Daoy (cell line): ENCODE measurements around the gene THAP4. TPM values are rescaled to one million over a fixed set of nuclear protein-coding genes. Genes with fewer than 3 reads are reported as not detected.

ENCODE experiments used
- DNase-seq: peaks from one replicate; pipeline ENCODE4 v3.0.0-alpha.2; 2015; ENCODE audit warnings: low read depth
- total RNA-seq: library from RNA; depleted of rRNA; stranded (reverse); fragments of >200 nt; shearing (Covaris generic); gene quantifications from 2 replicates; pipeline ENCODE4 v1.2.3, GENCODE V29; 2014

THAP4 gene
- total RNA-seq, 1 experiment from 2014 or later, result 45.7 TPM

DNA sequence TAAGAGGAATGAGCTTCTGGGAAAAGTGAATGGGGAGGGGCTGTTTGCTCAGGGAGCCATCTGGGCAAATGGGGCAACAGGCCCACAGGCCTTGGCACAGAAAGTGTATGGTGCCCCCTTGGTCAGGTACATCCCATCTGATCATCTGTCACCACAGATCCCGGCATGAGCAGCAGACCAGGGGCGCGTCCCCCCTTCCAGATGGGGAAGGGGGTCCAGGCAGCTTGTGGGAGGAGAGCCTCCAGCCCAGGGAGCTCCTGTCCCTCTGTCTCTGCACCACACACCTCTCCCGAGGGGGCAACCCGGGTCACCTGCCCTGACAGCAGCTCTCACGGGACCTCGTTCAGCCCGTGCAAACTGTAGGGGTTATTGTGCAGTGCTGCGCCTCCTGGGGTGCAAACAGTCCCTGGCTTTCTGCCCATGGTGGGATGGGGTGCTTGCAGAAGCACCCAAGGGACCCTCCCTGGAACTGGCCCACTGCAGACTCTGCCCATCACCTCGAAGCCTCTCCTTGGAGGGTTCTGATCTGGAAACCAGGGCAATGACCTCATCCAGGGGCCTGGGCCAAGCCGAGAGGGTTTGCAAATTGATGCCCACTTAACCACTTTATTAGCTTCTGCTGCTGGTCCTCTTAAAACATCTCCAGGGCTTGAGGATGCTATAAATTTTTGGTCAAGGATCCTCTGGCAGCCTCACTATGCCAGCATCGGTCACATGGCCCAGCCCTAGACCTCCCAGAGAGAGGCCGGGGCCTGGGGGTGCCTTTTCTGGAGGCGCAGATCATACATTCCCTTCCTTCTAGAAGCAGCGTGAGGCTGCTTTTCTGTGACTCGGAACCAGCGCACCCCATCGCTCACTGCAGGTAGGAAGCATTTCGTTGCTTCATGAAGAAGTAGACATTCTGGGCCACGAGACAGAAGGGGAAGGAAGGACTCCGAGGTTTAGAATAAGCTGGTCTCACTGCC is 86.1 kb downstream of the THAP4 start:
- DNase-seq, result no peak

DNA sequence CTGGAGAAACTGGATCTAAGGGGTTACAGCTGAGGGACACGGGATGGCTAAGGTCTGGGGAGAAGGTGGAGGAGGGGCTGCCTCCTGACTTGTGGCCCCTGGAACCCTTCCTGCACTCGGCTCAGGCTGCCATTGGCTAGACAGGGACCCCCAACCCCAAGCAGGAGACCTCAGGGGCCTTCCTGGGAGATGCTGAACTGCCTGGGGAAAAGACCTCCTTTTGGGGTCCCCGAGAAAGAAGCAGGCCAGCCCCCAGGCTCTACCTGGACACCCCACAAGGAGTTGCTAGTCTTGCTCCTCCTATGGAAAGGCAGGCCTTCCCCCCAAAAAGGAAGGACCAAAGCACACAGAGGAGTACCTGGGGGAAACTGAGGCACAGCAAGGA is 88.5 kb downstream of the THAP4 start:
- no peak for DNase-seq

DNA sequence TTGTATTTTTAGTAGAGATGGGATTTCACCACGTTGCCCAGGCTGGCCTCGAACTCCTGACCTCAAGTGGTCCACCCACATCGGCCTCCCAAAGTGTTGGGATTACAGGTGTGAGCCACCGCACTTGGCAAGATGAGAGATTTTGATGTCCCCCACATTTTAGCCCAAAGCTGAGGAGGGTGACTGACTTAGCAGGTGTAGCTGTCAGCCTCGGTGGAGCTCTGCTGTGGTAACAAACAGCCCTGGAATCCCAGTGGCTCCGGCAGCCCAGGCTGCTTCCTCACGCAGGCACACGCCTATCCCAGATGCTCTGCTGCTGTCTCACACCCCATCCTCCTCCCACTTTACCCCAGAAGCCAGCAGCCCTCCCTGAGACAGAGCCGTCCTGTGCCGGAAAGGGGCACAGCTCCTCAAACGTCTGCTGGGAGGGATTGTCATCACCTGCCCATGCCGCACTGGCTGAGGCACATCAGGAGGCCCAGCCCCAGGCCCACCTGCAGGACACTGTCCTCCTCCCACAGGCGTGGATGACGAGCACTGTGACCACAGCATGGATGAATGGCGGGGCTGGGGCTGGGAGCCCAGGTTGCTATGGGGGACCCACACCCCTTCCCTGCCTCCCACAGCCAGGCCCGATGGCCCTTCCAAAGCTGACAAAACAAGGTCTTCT is 89.0 kb downstream of the THAP4 start:
- no peak for DNase-seq

DNA sequence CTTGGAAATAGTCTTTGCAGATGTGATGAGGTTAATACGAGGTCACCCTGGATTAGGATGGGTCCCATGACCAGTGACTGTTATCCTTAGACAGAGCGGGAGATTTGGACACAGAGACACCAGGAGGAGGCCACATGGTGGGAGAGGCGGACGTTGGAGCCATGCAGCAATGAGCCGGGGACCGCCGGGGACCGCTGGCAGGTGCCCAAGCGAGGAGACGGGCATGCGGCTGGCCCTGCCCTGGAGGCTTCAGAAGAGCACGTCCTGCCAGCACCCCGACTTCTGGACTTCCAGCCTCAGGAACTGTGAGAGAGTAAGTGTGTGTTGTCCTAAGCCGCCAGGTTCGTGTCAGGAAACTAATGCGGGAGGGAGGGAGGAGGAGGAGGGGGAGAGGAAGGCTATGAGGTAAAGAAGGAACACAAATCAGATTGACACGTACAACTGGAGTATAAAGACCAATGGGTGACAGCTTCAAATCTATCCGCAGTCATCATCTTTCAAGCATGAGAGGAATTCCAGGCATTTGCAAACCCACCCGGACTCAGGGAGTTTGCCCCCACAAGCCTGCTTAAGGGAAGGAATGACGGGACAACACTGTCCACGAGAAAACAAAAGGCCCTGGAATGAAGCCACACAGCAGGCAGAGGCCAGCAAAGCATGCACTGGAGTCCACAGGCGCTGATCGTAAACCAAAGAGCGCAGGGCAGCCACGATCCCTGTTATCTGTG is 90.0 kb downstream of the THAP4 start:
- DNase-seq, result peak; percentile 88

DNA sequence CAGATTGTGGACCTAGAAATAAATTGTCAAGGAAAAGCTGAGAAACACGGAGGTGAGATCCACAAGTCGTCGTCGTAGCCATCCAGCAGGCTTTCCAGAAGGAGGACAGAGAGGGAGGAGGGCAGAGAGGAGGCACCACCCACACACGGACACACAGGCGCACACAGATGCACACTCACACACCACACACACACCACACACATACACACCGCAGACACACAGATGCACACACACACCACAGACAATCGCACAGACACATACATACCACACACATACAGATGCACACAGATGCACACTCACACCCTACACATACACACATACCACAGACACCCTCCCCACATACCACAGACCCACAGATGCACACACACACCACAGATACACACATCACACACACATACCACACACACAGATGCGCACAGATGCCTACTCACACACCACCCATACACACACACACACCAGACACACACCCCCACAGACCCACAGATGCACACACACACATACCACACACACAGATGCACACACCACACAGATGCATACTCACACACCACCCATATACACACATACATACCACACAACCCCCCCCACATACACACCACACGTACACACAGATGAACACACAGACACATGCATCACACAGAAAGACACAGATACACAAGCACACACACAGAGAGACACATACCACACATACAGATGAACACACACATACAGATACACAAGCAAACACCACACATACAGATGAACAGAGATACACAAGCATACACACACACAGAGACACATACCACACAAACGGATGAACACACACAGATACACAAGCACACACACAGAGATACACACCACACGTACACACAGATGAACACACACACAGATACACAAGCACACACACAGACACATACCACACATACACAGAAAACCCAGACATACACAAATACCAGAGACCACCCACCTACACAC is 91.2 kb downstream of the THAP4 start:
- no peak for DNase-seq

DNA sequence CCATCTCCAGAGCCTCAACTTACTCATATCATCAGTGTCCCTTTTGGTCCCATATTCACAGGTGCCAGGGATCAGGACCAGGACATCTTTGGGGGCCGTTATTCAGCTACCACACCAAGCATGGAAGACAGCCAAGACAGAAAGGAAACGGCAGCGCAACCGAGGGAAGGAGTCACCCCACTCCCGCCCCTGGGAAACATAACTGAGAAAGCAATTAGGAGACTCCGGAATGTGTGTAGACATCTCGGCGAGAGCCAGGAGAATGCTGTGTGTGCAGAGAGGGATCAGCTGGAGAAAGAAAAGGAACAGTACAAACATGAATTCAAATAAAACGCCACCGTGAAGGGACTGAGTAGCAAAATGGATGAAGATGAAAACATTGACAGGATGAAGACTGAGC is 91.9 kb downstream of the THAP4 start:
- DNase-seq, result peak; percentile 87

DNA sequence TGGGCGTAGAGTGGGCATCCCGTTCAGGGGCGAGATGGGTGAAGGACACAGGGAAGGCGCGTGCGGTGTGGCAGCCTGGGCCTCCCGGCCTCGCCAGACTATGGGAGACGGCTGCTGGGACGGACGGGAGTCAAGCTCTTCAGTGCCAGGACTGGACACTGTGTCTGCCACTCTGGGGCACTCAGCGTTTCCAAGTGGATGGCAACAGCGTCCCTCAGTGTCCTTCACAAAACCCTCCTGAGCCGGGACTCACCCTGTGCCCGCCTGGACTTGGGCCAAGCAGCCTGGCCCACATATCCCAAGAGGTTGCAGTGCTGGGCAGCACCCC is 94.7 kb downstream of the THAP4 start:
- DNase-seq, result no peak

DNA sequence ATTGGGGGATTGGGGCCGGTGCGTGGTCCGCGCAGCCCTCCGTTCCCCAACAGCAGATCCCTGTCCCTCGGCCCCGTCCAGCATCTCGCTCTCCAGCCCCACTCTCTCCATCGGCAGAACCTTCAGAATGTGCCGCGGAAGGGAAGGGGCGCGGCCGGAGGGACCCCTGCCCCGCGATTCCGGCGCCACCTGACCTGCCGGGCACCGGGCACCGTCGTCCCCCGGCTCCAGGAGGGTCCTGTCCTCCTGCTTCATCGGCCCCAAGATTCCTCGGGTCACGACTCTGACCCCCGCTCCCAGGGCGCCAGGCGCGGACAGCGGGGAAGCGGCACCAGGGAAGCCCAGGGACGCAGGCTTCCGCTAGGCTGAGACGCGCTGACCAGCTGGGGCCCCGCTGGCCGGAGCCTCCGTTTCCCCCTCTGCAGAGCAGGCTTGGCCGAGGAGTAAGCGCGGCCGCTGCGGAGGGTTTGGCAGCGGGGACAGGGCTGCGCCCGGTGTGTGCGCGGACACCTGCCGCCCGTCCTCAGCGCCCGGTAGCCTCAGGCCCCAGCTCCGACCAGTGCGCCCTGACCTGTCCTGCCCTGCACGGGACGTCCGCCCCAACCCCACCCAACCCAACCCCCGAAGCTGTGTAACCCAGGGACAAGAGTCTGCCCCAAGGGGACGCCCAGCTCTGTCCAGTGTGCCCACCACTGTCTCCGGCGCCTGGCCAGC is 95.2 kb downstream of the THAP4 start:
- no peak for DNase-seq

DNA sequence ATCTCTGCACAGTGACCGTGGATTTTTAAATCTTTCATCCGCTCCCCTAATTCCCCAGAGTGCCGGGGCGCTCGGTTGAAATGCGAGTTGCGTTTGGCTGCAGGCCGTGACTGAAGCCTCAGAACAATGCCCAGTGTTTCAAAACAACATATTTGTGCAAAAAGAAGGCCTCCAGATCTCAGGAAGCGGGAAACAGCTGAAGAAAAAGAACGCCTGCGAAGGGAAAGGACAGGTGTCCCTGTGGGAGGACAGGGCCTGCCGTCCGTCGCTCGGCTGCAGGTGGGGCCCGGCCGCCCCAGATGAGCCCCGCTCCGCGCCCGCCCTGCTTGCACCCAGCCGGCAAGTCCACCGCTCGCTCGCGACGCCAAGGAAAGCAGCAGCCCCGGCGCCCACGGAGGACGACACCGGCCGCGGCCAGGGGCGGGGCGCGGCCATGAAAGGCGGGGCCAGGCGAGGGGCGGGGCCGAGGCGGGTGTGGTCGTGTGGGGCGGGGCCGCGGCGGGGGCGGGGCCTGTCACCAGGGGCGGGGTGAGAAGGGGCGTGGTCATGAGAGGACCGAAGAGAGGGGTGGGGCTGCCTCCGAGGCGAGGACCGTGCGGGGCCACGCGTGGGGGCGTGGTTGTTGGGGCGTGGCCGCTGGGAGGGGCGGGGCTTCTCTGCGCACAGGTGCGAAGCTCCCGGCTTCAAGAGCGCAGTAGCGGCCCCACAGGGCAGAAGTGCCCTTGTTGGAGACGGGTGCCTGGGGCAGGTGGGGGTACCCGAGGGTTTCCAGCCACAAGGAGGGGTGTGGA is 96.0 kb downstream of the THAP4 start:
- peak; percentile 56 for DNase-seq

DNA sequence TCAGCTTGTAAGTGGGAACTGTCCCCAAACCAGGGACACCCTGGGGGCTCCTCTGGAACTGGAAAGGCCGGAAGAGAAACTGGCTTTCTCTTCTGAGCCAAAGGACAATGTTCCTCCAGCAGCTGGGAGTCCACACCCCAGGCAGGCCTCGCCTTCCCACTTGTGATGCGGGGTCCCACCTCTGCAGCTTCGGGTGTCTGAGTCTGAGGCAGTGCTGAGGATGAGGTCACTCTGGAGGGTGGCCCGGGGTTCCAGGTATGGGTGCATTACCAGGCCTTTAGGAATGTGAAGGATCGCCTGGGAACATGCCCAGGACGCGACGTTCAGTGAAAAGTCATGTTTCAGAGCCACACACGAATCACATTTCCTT is 96.6 kb downstream of the THAP4 start:
- DNase-seq, result peak; percentile 44

DNA sequence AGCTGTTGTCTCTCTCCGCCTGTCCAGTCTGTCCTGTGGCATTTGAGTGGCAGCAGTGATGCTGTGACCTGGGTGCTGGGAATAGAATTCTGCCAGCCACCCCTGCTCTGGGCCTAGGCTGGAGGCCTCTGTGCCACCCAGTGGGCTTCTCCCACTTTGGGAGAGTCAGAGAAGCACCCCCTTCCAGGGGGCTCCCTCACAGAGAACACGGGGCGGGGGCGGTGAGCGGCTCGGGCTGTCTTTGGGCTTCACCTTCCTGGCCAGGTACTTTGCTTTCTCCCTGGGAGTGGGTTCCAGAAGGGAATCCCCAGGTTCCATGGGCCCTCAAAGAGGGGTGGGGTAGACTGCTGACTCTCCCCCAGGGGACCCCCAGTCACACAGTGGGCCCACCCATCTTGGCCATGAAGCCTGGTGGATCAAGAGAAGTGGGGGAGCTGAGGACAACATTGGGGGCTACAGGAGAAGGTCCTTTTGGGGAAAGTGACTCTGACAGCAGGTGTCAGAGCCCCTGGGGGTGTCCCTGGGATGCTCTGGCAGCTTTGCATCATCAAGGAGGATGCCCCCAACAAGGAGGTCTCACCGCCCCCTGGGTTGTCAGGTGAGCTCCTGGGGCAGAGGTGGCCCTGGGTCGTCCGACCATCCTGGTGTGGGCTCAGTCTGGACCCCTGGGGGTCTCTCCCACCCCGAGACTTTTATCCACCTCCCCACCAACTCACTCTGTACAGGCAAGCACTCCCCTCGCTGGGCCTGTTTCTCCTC is 97.2 kb downstream of the THAP4 start:
- DNase-seq, result no peak

DNA sequence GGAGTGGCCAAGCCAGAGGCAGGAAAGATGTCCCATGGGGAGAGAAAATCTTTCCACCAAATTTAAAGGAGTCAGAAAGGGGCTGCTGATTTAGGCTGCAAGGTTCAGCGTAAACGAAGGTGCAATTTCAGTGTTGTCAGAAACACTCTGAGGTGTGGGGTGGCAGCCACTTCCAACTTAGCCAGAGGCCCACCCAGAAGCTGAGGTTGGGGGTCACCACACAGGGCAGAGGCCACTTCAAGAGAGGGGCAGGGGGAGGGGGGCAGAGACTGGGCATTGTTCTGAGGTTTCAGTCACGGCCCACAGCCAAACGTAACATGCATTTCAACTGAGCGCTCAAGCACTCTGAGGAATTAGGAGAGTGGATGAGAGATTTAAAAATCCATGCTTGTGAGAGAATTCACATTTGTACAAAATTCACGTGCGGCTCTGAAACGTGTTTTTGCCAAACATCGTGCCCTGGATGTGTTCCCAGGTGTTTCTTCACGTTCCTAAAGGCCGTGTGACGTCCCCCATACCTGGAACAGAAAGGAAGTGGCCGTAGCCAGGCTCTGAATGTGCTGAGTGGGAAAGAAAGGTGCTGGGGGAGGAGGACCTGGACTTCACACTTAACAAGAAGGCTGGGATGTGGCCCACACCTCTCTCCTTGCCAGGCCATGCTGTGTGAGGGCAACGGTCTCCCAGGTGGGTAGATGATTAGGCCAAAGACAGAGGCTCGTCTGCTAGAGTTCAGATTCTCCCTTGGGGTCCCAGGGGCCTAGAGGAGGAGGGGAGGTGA is 97.9 kb downstream of the THAP4 start:
- DNase-seq, result no peak

DNA sequence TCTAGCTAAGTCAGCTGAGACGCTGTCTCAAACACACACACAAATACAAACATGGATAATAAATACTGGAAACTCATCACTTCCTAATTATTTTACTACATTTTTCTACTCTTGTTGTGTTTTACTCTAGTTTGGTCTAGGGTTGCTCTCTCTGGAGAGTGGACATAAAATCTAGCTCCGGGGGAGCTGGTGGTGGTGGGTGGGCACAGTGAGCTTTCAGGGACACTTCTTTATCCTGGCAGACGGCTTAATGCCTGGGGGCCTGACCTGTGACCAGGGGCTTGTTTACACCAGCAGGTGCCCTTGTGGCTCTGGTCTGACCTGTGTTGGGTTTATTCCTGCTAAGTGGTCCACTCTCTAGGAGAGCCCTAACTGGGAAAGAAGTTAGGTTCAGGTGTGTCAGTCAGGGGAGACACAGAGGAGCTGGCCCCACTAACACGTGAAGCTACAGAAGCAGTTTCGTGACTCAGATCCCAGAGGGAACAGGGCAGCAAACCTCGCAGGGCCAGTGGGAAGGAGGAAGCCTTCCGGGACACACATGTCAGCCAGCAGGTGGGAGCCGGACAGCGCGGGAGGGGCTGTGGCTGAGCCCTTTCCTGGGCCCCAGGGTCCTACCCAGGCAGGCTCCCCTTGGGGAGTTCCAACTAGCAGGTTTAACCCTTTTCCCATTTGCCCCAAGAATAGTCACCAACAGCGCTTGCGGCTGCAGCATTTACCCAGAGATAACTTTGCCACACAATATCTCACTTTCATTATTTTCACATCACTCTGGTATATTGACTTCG is 100.9 kb downstream of the THAP4 start:
- DNase-seq, result no peak

DNA sequence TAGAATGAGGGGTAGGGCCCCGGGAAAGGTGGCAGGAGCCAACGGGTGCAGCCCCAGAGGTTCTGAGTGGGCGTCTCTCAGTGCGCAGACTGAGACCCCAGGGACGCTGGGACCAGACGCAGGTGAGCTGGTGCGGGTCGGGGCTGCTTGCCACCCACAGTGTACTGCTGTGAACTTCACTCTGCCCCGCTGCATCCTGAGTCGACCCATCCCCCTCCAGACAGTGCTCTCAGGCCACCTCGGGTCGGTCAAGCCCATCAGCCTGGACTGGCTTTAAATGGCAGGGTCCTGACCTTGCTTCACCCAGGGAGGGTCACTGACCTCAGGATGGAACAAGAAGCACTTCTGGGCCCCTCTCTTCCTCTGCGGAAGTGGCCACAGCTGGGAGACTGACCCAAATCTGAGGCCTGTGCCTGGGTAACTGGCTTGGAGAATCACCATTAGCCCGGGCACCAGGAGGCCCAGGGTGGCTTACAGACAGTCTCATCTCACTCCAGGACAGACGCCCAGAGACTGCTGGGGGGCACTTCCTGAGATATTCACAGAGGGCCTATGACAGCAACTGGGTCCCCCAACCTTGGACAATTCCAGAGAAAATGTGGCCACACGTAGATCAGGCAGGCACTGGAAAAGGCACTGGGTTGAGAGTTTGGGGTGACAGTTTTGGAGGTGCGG is 102.1 kb downstream of the THAP4 start:
- no peak for DNase-seq
